SK-N-SH (cell line): ENCODE data around the gene ADIPOR2. TPM values are rescaled to one million over a fixed set of nuclear protein-coding genes. Genes with fewer than 3 reads are reported as not detected.

ENCODE experiments used
- CTCF ChIA-PET: fragments of 300-600, 350-600 bp; formaldehyde crosslinking; extraction: SDS; loops from one replicate; lab custom pipeline; 2021; lab: Yijun Ruan, JAX
- POLR2A ChIA-PET: fragments of 350-600 bp; sonication (Branson Sonifier 250); formaldehyde crosslinking; extraction: SDS; loops from one replicate; lab custom pipeline; 2020; ENCODE audit warnings: antibody characterized with exemption, inconsistent platforms; lab: Yijun Ruan, JAX
- DNase-seq: peaks from one replicate; pipeline ENCODE4 v3.0.0; 2012
- H2AFZ ChIP-seq: fragments of 200-600 bp; sonication (generic); 2 replicates; pipeline ENCODE4 v1.8.1; 2016; ENCODE audit warnings: antibody characterized with exemption, mild to moderate bottlenecking, low read depth
- H3F3A ChIP-seq: fragments of 200-600 bp; sonication (generic); replicated peaks from 2 replicates; pipeline ENCODE3; 2016; ENCODE audit warnings: antibody characterized with exemption, mild to moderate bottlenecking; ENCODE audit not compliant: insufficient read depth
- H3K27ac ChIP-seq, 2 experiments: fragments of 200-500 bp in 1 of 2; fragments of 200-600 bp in 1 of 2; sonication (Bioruptor generic) in 1 of 2; sonication (generic), shearing (Covaris generic) in 1 of 2; 2 replicates each; pipeline versions ENCODE4 v1.5.1 to v1.6.1; 2014 to 2016; ENCODE audit warnings: low read depth in 2 of 2, inconsistent platforms in 1 of 2, low read length in 1 of 2, mild to moderate bottlenecking in 1 of 2, mixed read lengths in 1 of 2
- H3K27me3 ChIP-seq: fragments of 200-600 bp; sonication (generic), shearing (Covaris generic); 2 replicates; pipeline ENCODE4 v1.6.1; 2016; ENCODE audit warnings: mixed run types; ENCODE audit not compliant: insufficient read depth
- H3K36me3 ChIP-seq, 2 experiments: fragments of 200-500 bp in 1 of 2; fragments of 200-600 bp in 1 of 2; sonication (Bioruptor generic) in 1 of 2; sonication (generic) in 1 of 2; replicated peaks in 1 of 2; 2 replicates each; pipeline versions ENCODE3 to v1.5.1; 2014 to 2016; ENCODE audit warnings: low read length in 1 of 2, mild to moderate bottlenecking in 1 of 2; ENCODE audit not compliant: insufficient read depth in 2 of 2, control insufficient read depth in 1 of 2
- H3K4me1 ChIP-seq, 2 experiments: fragments of 200-500 bp in 1 of 2; fragments of 200-600 bp in 1 of 2; sonication (Bioruptor generic) in 1 of 2; sonication (generic), shearing (Covaris generic) in 1 of 2; 2 replicates each; pipeline versions ENCODE4 v1.5.1 to v1.6.1; 2014 to 2016; ENCODE audit warnings: low read depth in 1 of 2, low read length in 1 of 2, mixed run types in 1 of 2; ENCODE audit not compliant: insufficient read depth in 2 of 2, control insufficient read depth in 1 of 2
- H3K4me2 ChIP-seq: fragments of 200-600 bp; sonication (generic), shearing (Covaris generic); 2 replicates; pipeline ENCODE4 v1.6.1; 2017; ENCODE audit warnings: mixed run types
- H3K4me3 ChIP-seq, 2 experiments: fragments of 200-500 bp in 1 of 2; fragments of 200-600 bp in 1 of 2; sonication (Bioruptor generic) in 1 of 2; sonication (generic), shearing (Covaris generic) in 1 of 2; 2 replicates each; pipeline versions ENCODE4 v1.5.1 to v1.8.1; 2014 to 2016; ENCODE audit warnings: low read depth in 2 of 2, inconsistent platforms in 1 of 2, low read length in 1 of 2, mild to moderate bottlenecking in 1 of 2, mixed read lengths in 1 of 2, moderate library complexity in 1 of 2
- H3K79me2 ChIP-seq: fragments of 200-600 bp; sonication (generic); 2 replicates; pipeline ENCODE4 v1.8.1; 2017; ENCODE audit warnings: mild to moderate bottlenecking; ENCODE audit not compliant: insufficient read depth
- H3K9ac ChIP-seq: fragments of 200-600 bp; sonication (generic); 2 replicates; pipeline ENCODE4 v1.6.1; 2017; ENCODE audit warnings: mixed run types
- H3K9me2 ChIP-seq: fragments of 200-600 bp; sonication (generic); 2 replicates; pipeline ENCODE4 v1.6.1; 2017; ENCODE audit warnings: mixed run types
- H3K9me3 ChIP-seq: fragments of 200-600 bp; sonication (generic); 2 replicates; pipeline ENCODE4 v1.6.1; 2017; ENCODE audit warnings: mixed run types, mild to moderate bottlenecking, moderate library complexity
- H4K20me1 ChIP-seq: fragments of 200-600 bp; sonication (generic); 2 replicates; pipeline ENCODE4 v1.6.1; 2017; ENCODE audit warnings: mild to moderate bottlenecking, mixed run types; ENCODE audit not compliant: insufficient read depth
- EP300 ChIP-seq, 2 experiments: IDR thresholded peaks; 2 replicates each; pipeline versions ENCODE4 v1.4.0 to v1.6.1; 2012; ENCODE audit warnings: borderline replicate concordance in 1 of 2, low read depth in 1 of 2, low read length in 1 of 2
- EZH2phosphoT487 ChIP-seq: fragments of 200-600 bp; sonication (generic); IDR thresholded peaks from 2 replicates; pipeline ENCODE4 v1.6.1; 2017; ENCODE audit warnings: low read depth, mixed run types, mild to moderate bottlenecking, antibody characterized with exemption, moderate library complexity, borderline replicate concordance
- GABPA ChIP-seq: IDR thresholded peaks from 2 replicates; pipeline ENCODE4 v1.4.0; 2012; ENCODE audit warnings: low read depth, mild to moderate bottlenecking
- JUND ChIP-seq: IDR thresholded peaks from 2 replicates; pipeline ENCODE4 v1.4.0; 2012
- MEF2A ChIP-seq: IDR thresholded peaks from 2 replicates; pipeline ENCODE4 v1.4.0; 2012; ENCODE audit warnings: low read depth, borderline replicate concordance
- NFIC ChIP-seq: IDR thresholded peaks from 2 replicates; pipeline ENCODE4 v1.4.0; 2012; ENCODE audit warnings: borderline replicate concordance
- NRF1 ChIP-seq: IDR thresholded peaks from 2 replicates; pipeline ENCODE4 v1.6.1; 2012; ENCODE audit warnings: low read depth, mild to moderate bottlenecking, low read length
- POLR2AphosphoS5 ChIP-seq: IDR thresholded peaks from 2 replicates; pipeline ENCODE4 v1.6.1; 2012; ENCODE audit warnings: low read depth, low read length
- RCOR1 ChIP-seq: fragments of 150-350 bp; IDR thresholded peaks from 2 replicates; pipeline ENCODE4 v1.6.1; 2017; ENCODE audit warnings: antibody characterized with exemption, low read length
- RFX5 ChIP-seq: IDR thresholded peaks from 2 replicates; pipeline ENCODE4 v1.6.1; 2012; ENCODE audit warnings: mild to moderate bottlenecking, improper control_type of control experiment, low read length
- SMC3 ChIP-seq: IDR thresholded peaks from 2 replicates; pipeline ENCODE4 v1.6.1; 2012; ENCODE audit warnings: low read depth, low read length, improper control_type of control experiment
- TEAD4 ChIP-seq: IDR thresholded peaks from 2 replicates; pipeline ENCODE4 v1.4.0; 2012; ENCODE audit warnings: mild to moderate bottlenecking, borderline replicate concordance; ENCODE audit not compliant: insufficient read depth
- USF2 ChIP-seq: fragments of 150-350 bp; IDR thresholded peaks from 2 replicates; pipeline ENCODE4 v1.6.1; 2017; ENCODE audit warnings: antibody characterized with exemption, low read length, low read depth, borderline replicate concordance
- ZBTB33 ChIP-seq: IDR thresholded peaks from 2 replicates; pipeline ENCODE4 v1.4.0; 2012; ENCODE audit warnings: low read depth, borderline replicate concordance
- WGBS: methylation state at CpG from one replicate; pipeline ENCODE4 v1.1.6; 2017; ENCODE audit warnings: low lambda C conversion rate; 5-methylcytosine and 5-hydroxymethylcytosine counted together
- polyA plus RNA-seq, 3 experiments: library from polyadenylated mRNA; depleted of rRNA; stranded (reverse); fragments of >200 nt; gene quantifications; 2 replicates each; pipeline ENCODE4 v1.2.3, GENCODE V29; 2012
- TF ChIP-seq, protein P1 (sequence below): IDR thresholded peaks from 2 replicates; pipeline ENCODE4 v1.4.0; 2012; ENCODE audit warnings: low read depth, borderline replicate concordance

The ADIPOR2 gene
- polyA plus RNA-seq, 1 of the 3 experiments (the other 2 are of a cell fraction): 17.1 TPM

- no peak overlapping the region for H3K4me3 ChIP-seq
Measured at GRCh38 chr12:1665366-1665765, 25.5 kb upstream of the ADIPOR2 start.

DNA sequence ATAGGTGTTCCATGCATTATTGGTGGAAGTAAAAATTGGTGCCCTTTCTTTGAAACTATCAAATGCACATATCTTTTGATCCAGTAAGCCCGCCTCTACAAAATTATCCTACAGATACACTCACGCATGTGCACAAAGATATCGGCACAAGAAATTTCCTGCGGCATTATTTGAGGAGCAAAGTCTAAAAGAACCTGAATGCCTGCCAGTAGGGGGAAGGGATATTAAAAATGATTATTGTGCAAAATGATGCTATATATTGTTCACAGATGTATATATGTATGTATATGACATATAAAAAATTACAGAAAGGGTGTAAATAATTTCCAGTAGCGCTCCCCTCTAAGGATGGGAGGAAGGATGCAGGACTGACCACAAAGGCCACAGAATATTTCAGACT lies 24.7 kb upstream of the ADIPOR2 start:
- no peaks in the 10 kb centered on the region for H3K79me2 ChIP-seq
- H3K27me3 ChIP-seq: no peaks in the 10 kb centered on the region
- no peak for DNase-seq
- 70% methylated on average over 5 of the region's 5 CpGs for WGBS
- POLR2A ChIA-PET: no interaction called here
- CTCF ChIA-PET: interaction anchor here (0.9 to 2.6 kb wide), 4 partner anchors 14 to 274 kb away, joined by 3 to 10 read pairs (median 8); no protein-coding TSS in a partner anchor
- no peaks in the 10 kb centered on the region for H4K20me1 ChIP-seq
- no peaks in the 10 kb centered on the region for H3F3A ChIP-seq
- no peak overlapping the region for H2AFZ ChIP-seq
- no peaks in the 10 kb centered on the region for H3K9me2 ChIP-seq
- peaks cover 0 to 2% of the 10 kb centered on the region in 2 experiments; a peak in 1 of 4 replicates for H3K4me1 ChIP-seq
- no peaks in the 10 kb centered on the region for H3K9me3 ChIP-seq
- H3K4me3 ChIP-seq: no peak overlapping the region
- TF ChIP-seq POLR2AphosphoS5 (no peak), NFIC (no peak), TEAD4 (no peak), EP300 (IDR thresholded peaks at IDR 0.05; ENCODE audit: borderline replicate concordance in 1 of 2, low read depth in 1 of 2, low read length in 1 of 2) (no peak)
- TF ChIP-seq, all 33 proteins: peak for 0
- Histone ChIP-seq H3K9ac (no peak overlapping the region), H3K36me3 (no peaks in the 10 kb centered on the region), H3K4me2 (no peak overlapping the region), H3K27ac (no peak overlapping the region)

More at GRCh38 chr12:1665366-1665765, 25.5 kb upstream of the ADIPOR2 start:
- H3F3A ChIP-seq: peaks cover 3% of the 10 kb centered on the region
- POLR2A ChIA-PET: no interaction called here
- H3K27me3 ChIP-seq: no peaks in the 10 kb centered on the region
- CTCF ChIA-PET: interaction anchor here (0.9 to 1.6 kb wide), 3 partner anchors 11 to 126 kb away, joined by 3 read pairs; no protein-coding TSS in a partner anchor
- no peaks in the 10 kb centered on the region for H3K9me2 ChIP-seq
- no peaks in the 10 kb centered on the region for H3K79me2 ChIP-seq
- H3K9ac ChIP-seq: no peak overlapping the region
- no peak for DNase-seq
- H3K9me3 ChIP-seq: no peaks in the 10 kb centered on the region
- peaks cover 0 to 2% of the 10 kb centered on the region in 2 experiments; a peak in 1 of 4 replicates for H3K4me1 ChIP-seq
- H3K27ac ChIP-seq: no peak overlapping the region
- 100% methylated on average over 2 of the region's 2 CpGs for WGBS
- H2AFZ ChIP-seq: no peak overlapping the region
- H4K20me1 ChIP-seq: no peaks in the 10 kb centered on the region
- TF ChIP-seq SMC3 (no peak), MEF2A (no peak), RCOR1 (no peak), NFIC (no peak), NRF1 (no peak), ZBTB33 (no peak), GABPA (no peak), JUND (no peak), RFX5 (no peak), EZH2phosphoT487 (no peak), USF2 (no peak), EP300 (IDR thresholded peaks at IDR 0.05; ENCODE audit: borderline replicate concordance in 1 of 2, low read depth in 1 of 2, low read length in 1 of 2) (no peak)
- TF ChIP-seq, protein P1, sequence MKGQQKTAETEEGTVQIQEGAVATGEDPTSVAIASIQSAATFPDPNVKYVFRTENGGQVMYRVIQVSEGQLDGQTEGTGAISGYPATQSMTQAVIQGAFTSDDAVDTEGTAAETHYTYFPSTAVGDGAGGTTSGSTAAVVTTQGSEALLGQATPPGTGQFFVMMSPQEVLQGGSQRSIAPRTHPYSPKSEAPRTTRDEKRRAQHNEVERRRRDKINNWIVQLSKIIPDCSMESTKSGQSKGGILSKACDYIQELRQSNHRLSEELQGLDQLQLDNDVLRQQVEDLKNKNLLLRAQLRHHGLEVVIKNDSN: no peak
- TF ChIP-seq, all 33 proteins: peak for 0
- no peak overlapping the region for H3K4me2 ChIP-seq
- no peaks in the 10 kb centered on the region for H3K36me3 ChIP-seq
